IMR-90 (cell line): ENCODE results near the gene PAWR.

Source experiments
- BHLHE40 ChIP-seq: fragments of 150-350 bp; IDR thresholded peaks from 2 replicates; pipeline ENCODE4 v1.6.1; 2016; ENCODE audit warnings: mild to moderate bottlenecking, low read depth, low read length
- CTCF ChIP-seq: conservative IDR thresholded peaks from 2 replicates; pipeline ENCODE4 v1.5.1; 2012; ENCODE audit warnings: mild to moderate bottlenecking, low read depth, low read length, improper control_type of control experiment
- FOS ChIP-seq: fragments of 150-350 bp; IDR thresholded peaks from 2 replicates; pipeline ENCODE4 v1.6.1; 2016; ENCODE audit warnings: low read depth, low read length
- POLR2A ChIP-seq: IDR thresholded peaks from 2 replicates; pipeline ENCODE4 v1.6.1; 2012; ENCODE audit warnings: mild to moderate bottlenecking, low read depth, low read length
- RAD21 ChIP-seq: IDR thresholded peaks from 2 replicates; pipeline ENCODE4 v1.6.1; 2012; ENCODE audit warnings: low read length, improper control_type of control experiment
- RFX5 ChIP-seq: IDR thresholded peaks from 2 replicates; pipeline ENCODE4 v1.8.0; 2012; ENCODE audit warnings: low read depth, mild to moderate bottlenecking, low read length, moderate library complexity

- TF ChIP-seq CTCF (no peak), POLR2A (no peak), RFX5 (no peak), FOS (no peak), RAD21 (no peak), BHLHE40 (no peak)
Observed at GRCh38 chr12:79535751-79536150, 155.0 kb downstream of the PAWR start.
